H1 (cell line): ENCODE results near the gene MUC4. TPM values are rescaled to one million over a fixed set of nuclear protein-coding genes. Genes with fewer than 3 reads are reported as not detected.

Source experiments
- ASH2L ChIP-seq: fragments of 200-600, 300-600 bp; sonication (generic); IDR thresholded peaks from one replicate; pipeline ENCODE4 v1.7.1; 2017; ENCODE audit warnings: low read length
- BRCA1 ChIP-seq: IDR thresholded peaks from 2 replicates; pipeline ENCODE4 v1.6.1; 2012; ENCODE audit warnings: low read depth, low read length, improper control_type of control experiment
- FOSL1 ChIP-seq: IDR thresholded peaks from 2 replicates; pipeline ENCODE4 v1.6.1; 2011; ENCODE audit warnings: mild to moderate bottlenecking, low read depth, low read length, moderate library complexity; ENCODE audit not compliant: insufficient read depth
- SAP30 ChIP-seq: fragments of 300-600 bp; sonication (generic); IDR thresholded peaks from 2 replicates; pipeline ENCODE4 v1.7.1; 2012; ENCODE audit warnings: low read length, moderate library complexity, mild to moderate bottlenecking, inconsistent platforms; ENCODE audit not compliant: insufficient read depth, insufficient replicate concordance
- SP2 ChIP-seq: IDR thresholded peaks from 2 replicates; pipeline ENCODE4 v1.6.1; 2012; ENCODE audit warnings: mild to moderate bottlenecking, low read length, inconsistent platforms
- TAF1 ChIP-seq: IDR thresholded peaks from 2 replicates; pipeline ENCODE4 v1.6.1; 2011; ENCODE audit warnings: mild to moderate bottlenecking, low read depth, low read length
- TBP ChIP-seq: IDR thresholded peaks from 2 replicates; pipeline ENCODE4 v1.6.1; 2011; ENCODE audit warnings: low read depth, low read length, improper control_type of control experiment
- polyA plus RNA-seq, 7 experiments: library from polyadenylated mRNA; depleted of rRNA in 3 of 7; stranded (reverse) in 5 of 7; unstranded in 2 of 7; fragments of >200 nt in 5 of 7; fragments of 200-250 nt in 2 of 7; gene quantifications; 1 replicate in 5 of 7; 2 replicates in 1 of 7; 4 replicates in 1 of 7; pipeline versions ENCODE4 v1.2.1 to v1.2.3, GENCODE V29; 2011 to 2013; ENCODE audit warnings: missing spikeins in 2 of 7, mixed read lengths in 2 of 7
- total RNA-seq: library from RNA; stranded (reverse); fragmentation: NEBNext Ultra II Directional; extraction: Animal tissue kit (Norgen Biotek cat#: 25700); gene quantifications from 2 replicates; pipeline ENCODE4 v1.2.1, GENCODE V29; 2021

Gene MUC4
- total and polyA plus RNA-seq, 2 of the 8 experiments (the other 6 are each of a cell fraction or from before 2014, with no cell fraction given), result 0.89 to 2.0 TPM

- TF ChIP-seq BRCA1 (no peak), FOSL1 (no peak), SP2 (no peak), ASH2L (no peak), TBP (no peak), TAF1 (no peak), SAP30 (no peak)
These were observed 58.1 kb downstream of the MUC4 start (continued) for GRCh38 chr3:195753581-195753980.
